DOHH2 (cell line): ENCODE data around the gene TIAL1.

Experiments
- EZH2phosphoT487 ChIP-seq: fragments of 200-600 bp; sonication (generic); IDR thresholded peaks from 2 replicates; pipeline ENCODE4 v1.6.1; 2017; ENCODE audit warnings: borderline replicate concordance, mild to moderate bottlenecking, antibody characterized with exemption, low read length, moderate library complexity, mixed read lengths
- TF ChIP-seq, protein P1 (sequence below): fragments of 200-600 bp; sonication (generic); IDR thresholded peaks from one replicate; pipeline ENCODE4 v1.5.1; 2014; ENCODE audit warnings: antibody characterized with exemption, mild to moderate bottlenecking, low read depth, low read length; ENCODE audit not compliant: poor library complexity, severe bottlenecking

DNA sequence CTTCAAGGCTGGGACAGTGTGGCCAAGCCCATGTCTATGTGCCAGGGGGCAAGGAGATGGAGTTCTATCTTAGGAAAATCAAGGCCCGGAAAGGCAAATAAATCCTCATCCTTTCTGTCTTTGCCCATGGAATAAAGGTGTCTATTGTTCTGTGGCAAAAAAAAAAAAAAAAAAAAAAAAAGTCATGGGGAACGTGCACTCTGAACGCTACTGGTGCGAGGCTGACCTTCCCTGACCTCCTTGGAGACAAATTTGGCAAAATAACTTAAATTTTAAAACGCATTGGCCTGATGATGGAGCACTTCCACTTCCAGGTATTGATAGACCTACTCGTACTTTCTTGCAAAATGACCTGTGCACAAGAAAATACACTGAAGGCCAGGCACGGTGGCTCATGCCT is 42.2 kb upstream of the TIAL1 start:
- TF ChIP-seq, protein P1, sequence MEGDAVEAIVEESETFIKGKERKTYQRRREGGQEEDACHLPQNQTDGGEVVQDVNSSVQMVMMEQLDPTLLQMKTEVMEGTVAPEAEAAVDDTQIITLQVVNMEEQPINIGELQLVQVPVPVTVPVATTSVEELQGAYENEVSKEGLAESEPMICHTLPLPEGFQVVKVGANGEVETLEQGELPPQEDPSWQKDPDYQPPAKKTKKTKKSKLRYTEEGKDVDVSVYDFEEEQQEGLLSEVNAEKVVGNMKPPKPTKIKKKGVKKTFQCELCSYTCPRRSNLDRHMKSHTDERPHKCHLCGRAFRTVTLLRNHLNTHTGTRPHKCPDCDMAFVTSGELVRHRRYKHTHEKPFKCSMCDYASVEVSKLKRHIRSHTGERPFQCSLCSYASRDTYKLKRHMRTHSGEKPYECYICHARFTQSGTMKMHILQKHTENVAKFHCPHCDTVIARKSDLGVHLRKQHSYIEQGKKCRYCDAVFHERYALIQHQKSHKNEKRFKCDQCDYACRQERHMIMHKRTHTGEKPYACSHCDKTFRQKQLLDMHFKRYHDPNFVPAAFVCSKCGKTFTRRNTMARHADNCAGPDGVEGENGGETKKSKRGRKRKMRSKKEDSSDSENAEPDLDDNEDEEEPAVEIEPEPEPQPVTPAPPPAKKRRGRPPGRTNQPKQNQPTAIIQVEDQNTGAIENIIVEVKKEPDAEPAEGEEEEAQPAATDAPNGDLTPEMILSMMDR = no peak
- no peak for TF ChIP-seq EZH2phosphoT487
